ENCODE results near the gene FAM229B. TPM values are rescaled to one million over a fixed set of nuclear protein-coding genes. Genes with fewer than 3 reads are reported as not detected.
A peak's percentile ranks its signal among the peaks of the same experiment; 100 is the strongest.
"Not testable (repeated sequence)": the region's sequence is repeated elsewhere in the genome, so short reads cannot be mapped to it uniquely, and the experiment has no call there.

FAM229B gene
- total RNA-seq, 1 experiment from 2014 or later: 20.0 TPM

DNA sequence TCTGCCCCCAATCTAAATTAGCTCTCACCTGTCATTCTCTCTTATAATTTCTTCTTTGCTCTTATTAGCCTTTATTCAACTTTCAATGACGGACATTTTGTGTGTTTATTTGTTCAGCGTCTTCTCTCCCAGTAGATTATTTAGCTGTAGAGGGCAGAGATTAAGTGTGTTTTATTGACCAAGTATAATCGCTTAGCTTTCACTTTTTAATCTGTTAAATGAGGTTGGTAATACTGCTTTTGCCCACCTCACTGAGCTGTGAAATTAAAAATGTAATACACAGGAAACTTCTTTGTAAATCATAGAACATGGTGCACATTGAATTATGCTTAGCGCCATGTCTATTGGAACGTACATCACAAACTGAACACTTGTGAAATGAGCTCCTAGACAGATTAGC lies 37.0 kb upstream of the FAM229B start:
- DNase-seq (ENCODE audit: low spot score): no peak
- Mint-ChIP-seq H3K9me3 (peaks cover 4% of the 10 kb centered on the region; the same call in 1 of the 2 replicates), H3K4me1 (no peaks in the 10 kb centered on the region), H3K4me3 (no peak overlapping the region), H3K27ac (no peak overlapping the region), H3K36me3 (0 out of 2 replicates have a peak, but pooled peaks cover 3% of the 10 kb centered on the region), H3K27me3 (ENCODE audit: low read depth) (no peaks in the 10 kb centered on the region)
- ChIA-PET CTCF (no interaction called here), POLR2A (no interaction called here)
- TF ChIP-seq KAT7 (CRISPR knock-in tag; IDR thresholded peaks at IDR 0.05; ENCODE audit: borderline replicate concordance) (no peak), FOXJ3 (CRISPR knock-in tag; IDR thresholded peaks at IDR 0.05; ENCODE audit: borderline replicate concordance) (no peak), RORB (CRISPR knock-in tag; IDR thresholded peaks at IDR 0.05) (no peak), EMX1 (CRISPR knock-in tag; IDR thresholded peaks at IDR 0.05) (no peak), CREB1 (CRISPR knock-in tag; IDR thresholded peaks at IDR 0.05) (no peak), ZNF232 (CRISPR knock-in tag; IDR thresholded peaks at IDR 0.05) (no peak), GTF2I (CRISPR knock-in tag; conservative IDR thresholded peaks at IDR 0.05) (no peak), ZNF671 (CRISPR knock-in tag; IDR thresholded peaks at IDR 0.05) (no peak)
- TF ChIP-seq, protein P1, sequence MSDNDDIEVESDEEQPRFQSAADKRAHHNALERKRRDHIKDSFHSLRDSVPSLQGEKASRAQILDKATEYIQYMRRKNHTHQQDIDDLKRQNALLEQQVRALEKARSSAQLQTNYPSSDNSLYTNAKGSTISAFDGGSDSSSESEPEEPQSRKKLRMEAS (CRISPR knock-in tag; IDR thresholded peaks at IDR 0.05): no peak
- no peak for ATAC-seq

GRCh38 chr6:112051251-112051740 lies 36.1 kb upstream of the FAM229B start:
- POLR2A ChIA-PET; H3K27me3 Mint-ChIP-seq (ENCODE audit: low read depth); H3K4me3 Mint-ChIP-seq; H3K9me3 Mint-ChIP-seq; H3K4me1 Mint-ChIP-seq; DNase-seq (ENCODE audit: low spot score); H3K27ac Mint-ChIP-seq; CTCF ChIA-PET; ATAC-seq; H3K36me3 Mint-ChIP-seq: not testable (repeated sequence)

DNA sequence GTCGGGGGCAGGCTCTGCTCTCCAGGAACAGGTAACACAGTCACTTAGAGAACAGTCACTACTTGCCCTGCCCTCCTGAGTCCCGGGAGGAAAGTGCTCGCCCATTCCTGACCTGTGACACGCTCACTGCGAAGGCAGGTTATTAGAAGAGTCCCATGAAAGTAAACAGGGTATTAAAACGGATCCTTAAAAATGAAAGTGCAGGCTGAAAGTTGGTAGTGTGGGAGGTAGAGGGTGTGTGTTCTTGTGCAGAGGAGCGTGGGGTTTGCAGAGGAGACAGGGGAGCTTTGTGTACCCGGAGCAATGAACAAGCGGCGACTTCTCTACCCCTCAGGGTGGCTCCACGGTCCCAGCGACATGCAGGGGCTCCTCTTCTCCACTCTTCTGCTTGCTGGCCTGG lies 33.4 kb upstream of the FAM229B start, which contains the start of gene CCN6:
TSS of gene CCN6 (plus strand) at position 104 of the 400 bp plus-strand sequence. CDS start at position 358, 254 bp downstream.
- no peaks in the 10 kb centered on the region for H3K4me1 Mint-ChIP-seq
- CTCF ChIA-PET: no interaction called here
- H3K4me3 Mint-ChIP-seq: no peak within 1 kb of the TSS
- no peaks in the 10 kb centered on the region for H3K9me3 Mint-ChIP-seq
- no peak for TF ChIP-seq JAZF1 (CRISPR knock-in tag; IDR thresholded peaks at IDR 0.05)
- POLR2A ChIA-PET: no interaction called here
- ATAC-seq (peak; percentile 30), DNase-seq (ENCODE audit: low spot score) (no peak)
- H3K27ac Mint-ChIP-seq: no peak within 1 kb of the TSS
- H3K36me3 Mint-ChIP-seq: no peaks in the 10 kb centered on the region
- H3K27me3 Mint-ChIP-seq (ENCODE audit: low read depth): no peaks in the 10 kb centered on the region

- H3K27me3 Mint-ChIP-seq (ENCODE audit: low read depth): no peaks in the 10 kb centered on the region
- TF ChIP-seq, protein P2, sequence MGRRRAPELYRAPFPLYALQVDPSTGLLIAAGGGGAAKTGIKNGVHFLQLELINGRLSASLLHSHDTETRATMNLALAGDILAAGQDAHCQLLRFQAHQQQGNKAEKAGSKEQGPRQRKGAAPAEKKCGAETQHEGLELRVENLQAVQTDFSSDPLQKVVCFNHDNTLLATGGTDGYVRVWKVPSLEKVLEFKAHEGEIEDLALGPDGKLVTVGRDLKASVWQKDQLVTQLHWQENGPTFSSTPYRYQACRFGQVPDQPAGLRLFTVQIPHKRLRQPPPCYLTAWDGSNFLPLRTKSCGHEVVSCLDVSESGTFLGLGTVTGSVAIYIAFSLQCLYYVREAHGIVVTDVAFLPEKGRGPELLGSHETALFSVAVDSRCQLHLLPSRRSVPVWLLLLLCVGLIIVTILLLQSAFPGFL (CRISPR knock-in tag; IDR thresholded peaks at IDR 0.05; ENCODE audit: borderline replicate concordance): no peak
- TF ChIP-seq FOXJ3 (CRISPR knock-in tag; IDR thresholded peaks at IDR 0.05; ENCODE audit: borderline replicate concordance) (no peak), ZNF416 (CRISPR knock-in tag; IDR thresholded peaks at IDR 0.05) (no peak), AFF4 (CRISPR knock-in tag; IDR thresholded peaks at IDR 0.05; ENCODE audit: borderline replicate concordance) (no peak), ZNF232 (CRISPR knock-in tag; IDR thresholded peaks at IDR 0.05) (no peak), ZSCAN18 (CRISPR knock-in tag; IDR thresholded peaks at IDR 0.05) (no peak)
- TF ChIP-seq, protein P3, sequence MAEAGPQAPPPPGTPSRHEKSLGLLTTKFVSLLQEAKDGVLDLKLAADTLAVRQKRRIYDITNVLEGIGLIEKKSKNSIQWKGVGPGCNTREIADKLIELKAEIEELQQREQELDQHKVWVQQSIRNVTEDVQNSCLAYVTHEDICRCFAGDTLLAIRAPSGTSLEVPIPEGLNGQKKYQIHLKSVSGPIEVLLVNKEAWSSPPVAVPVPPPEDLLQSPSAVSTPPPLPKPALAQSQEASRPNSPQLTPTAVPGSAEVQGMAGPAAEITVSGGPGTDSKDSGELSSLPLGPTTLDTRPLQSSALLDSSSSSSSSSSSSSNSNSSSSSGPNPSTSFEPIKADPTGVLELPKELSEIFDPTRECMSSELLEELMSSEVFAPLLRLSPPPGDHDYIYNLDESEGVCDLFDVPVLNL (CRISPR knock-in tag; IDR thresholded peaks at IDR 0.05; ENCODE audit: borderline replicate concordance, low read depth): no peak
- TF ChIP-seq, protein P4, sequence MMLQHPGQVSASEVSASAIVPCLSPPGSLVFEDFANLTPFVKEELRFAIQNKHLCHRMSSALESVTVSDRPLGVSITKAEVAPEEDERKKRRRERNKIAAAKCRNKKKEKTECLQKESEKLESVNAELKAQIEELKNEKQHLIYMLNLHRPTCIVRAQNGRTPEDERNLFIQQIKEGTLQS (CRISPR knock-in tag; conservative IDR thresholded peaks at IDR 0.05): no peak
- no peaks in the 10 kb centered on the region for H3K4me1 Mint-ChIP-seq
- no peaks in the 10 kb centered on the region for H3K36me3 Mint-ChIP-seq
- H3K27ac Mint-ChIP-seq: no peak overlapping the region
- no peaks in the 10 kb centered on the region for H3K9me3 Mint-ChIP-seq
- H3K4me3 Mint-ChIP-seq: no peak overlapping the region
- DNase-seq (ENCODE audit: low spot score): no peak
- ATAC-seq: no peak
- POLR2A ChIA-PET: no interaction called here
- CTCF ChIA-PET: no interaction called here
Measured at GRCh38 chr6:112054555-112055190, 32.7 kb upstream of the FAM229B start.

All from WTC11 (cell line).